Vein endothelial cell (primary cell): ENCODE data around the gene PLCH2. TPM values are rescaled to one million over a fixed set of nuclear protein-coding genes. Genes with fewer than 3 reads are reported as not detected.

Experiments
- total RNA-seq: library from RNA; depleted of rRNA; stranded (reverse); fragments of >200 nt; gene quantifications from 2 replicates; pipeline ENCODE4 v1.2.3, GENCODE V29; 2012

Gene PLCH2, protein sequence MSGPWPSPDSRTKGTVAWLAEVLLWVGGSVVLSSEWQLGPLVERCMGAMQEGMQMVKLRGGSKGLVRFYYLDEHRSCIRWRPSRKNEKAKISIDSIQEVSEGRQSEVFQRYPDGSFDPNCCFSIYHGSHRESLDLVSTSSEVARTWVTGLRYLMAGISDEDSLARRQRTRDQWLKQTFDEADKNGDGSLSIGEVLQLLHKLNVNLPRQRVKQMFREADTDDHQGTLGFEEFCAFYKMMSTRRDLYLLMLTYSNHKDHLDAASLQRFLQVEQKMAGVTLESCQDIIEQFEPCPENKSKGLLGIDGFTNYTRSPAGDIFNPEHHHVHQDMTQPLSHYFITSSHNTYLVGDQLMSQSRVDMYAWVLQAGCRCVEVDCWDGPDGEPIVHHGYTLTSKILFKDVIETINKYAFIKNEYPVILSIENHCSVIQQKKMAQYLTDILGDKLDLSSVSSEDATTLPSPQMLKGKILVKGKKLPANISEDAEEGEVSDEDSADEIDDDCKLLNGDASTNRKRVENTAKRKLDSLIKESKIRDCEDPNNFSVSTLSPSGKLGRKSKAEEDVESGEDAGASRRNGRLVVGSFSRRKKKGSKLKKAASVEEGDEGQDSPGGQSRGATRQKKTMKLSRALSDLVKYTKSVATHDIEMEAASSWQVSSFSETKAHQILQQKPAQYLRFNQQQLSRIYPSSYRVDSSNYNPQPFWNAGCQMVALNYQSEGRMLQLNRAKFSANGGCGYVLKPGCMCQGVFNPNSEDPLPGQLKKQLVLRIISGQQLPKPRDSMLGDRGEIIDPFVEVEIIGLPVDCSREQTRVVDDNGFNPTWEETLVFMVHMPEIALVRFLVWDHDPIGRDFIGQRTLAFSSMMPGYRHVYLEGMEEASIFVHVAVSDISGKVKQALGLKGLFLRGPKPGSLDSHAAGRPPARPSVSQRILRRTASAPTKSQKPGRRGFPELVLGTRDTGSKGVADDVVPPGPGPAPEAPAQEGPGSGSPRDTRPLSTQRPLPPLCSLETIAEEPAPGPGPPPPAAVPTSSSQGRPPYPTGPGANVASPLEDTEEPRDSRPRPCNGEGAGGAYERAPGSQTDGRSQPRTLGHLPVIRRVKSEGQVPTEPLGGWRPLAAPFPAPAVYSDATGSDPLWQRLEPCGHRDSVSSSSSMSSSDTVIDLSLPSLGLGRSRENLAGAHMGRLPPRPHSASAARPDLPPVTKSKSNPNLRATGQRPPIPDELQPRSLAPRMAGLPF (N-terminal part only)
- under 0.01 and 0.33 TPM in 2 replicates for total RNA-seq

DNA sequence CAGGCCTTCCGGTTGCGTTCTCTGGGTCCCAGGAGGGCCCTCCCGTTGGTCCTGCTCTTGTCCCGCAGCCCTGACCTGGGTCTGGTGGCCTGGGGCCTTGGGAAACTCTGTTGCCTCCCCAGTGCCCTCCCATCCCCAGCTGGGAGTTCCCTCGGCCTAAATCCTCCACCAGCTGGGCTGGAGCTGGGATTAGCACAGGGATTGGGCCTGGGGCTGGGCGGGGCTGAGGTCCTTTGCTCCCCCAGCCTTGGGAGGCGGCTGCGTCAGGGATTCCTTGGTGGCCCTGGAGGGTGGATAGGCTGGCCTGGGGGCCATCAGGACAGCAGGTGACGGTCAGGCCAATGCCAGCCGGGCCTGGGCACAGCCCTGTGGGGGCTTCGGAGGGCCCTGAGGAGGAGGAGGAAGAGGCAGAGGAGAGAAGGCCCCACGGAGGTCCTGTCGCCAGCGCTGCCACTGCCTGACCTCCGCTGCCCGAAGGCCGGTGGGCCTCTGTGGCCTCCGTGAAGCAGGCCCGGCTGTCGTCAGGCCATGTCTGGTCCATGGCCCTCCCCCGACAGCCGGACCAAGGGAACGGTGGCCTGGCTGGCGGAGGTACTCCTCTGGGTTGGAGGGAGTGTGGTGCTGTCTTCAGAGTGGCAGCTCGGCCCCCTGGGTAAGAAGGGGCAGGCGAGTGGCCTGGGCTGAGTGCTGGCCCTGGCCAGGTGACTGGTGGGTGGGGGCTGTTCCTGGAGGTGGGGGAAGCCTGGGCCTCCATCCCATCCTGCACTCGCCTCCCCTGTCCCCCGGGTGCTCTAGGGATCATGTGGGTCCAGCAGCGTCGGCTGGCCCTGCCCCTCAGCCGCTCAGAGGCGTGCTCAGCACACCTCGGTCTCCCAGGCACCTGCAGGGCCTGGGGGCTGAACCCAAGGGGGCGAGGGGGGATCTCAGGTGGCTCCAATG is at the start of gene PLCH2:
Gene PLCH2, plus strand, starts transcription at position 229 of the 939 bp plus-strand sequence. Its CDS starts 300 bp downstream, at position 529.

DNA sequence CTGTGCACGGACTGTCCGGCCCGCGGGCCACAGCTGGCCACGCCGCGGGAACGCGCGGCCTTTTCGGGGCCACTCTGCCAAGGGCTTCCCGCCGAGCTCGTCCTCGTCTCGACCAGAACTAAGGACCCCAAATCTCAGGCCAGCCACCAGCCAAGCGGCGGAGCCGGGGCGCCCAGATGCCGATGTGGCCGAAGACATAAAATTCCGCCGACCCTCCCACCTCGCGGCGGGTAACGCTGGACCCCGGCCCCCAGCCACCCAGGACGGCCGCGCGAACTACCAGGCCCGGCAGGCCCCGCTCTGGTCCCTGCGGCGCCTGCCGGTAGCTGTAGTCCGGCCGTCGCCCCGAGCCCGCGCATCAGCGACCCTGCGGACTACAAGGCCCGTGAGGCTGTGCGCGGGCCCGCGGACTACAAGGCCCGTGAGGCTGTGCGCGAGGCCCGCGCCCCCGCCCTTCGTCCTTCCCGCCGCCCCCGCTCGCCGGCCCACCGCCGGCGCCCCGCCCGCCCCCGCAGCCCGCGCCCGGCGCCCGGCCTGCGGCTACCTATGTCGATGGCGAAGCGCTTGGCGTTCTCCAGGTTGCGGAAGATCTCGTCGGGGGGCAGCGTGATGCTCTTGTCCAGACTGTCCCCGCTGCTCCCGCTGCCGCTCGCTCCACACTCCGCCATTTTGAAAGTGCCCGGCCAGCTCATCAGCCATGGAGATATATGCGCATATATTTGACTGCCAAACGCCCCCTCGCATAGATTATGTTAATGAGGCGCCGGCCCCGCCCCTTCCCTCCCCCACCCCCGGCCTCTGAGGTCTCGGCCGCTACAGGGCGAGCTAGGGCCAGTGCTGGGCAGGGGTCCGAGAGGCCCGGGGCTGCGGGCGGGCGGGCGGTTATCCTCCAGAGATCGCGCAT is 50.1 kb downstream of the PLCH2 start, which contains the start of gene PANK4:
Gene PANK4, minus strand, starts transcription at position 677 of the 904 bp plus-strand sequence. Its CDS starts 9 bp downstream, at position 668.

DNA sequence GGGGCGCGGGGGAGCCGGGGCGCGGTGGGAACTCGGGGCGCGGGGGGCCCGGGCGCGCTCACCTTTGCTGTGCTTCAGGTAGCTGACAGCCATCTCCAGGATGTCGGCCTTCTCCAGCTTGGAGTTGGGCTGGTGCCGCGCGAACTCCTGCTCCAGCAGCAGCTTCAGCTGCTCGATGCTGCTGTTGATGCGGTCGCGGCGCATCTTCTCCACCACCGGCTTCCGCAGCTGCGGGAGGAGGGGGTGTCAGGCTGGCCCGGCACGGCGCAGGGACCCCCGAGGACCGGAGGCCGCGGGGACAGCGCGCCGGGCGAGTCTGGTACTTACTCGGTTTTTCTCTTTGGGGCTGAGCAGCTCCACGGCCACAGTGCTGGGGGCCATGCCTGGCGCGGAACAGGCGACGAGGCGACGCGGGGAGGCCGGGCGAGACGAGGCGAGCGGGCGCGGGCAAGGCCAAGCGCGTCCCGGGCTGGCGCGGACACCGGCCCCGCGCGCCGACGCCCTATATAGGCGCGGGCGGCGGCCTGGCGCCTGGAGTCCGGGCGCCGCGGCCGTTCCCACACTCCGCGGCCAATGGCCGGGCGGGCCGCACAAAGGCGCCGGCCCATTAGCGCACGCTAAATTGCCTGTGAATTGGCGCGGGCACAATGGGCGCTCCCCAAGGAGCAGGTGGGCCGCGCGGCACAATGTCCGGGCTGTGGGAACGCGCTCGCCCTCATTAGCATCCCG is 53.9 kb downstream of the PLCH2 start, which contains the start of gene HES5:
Gene HES5, minus strand, starts transcription at position 480 of the 729 bp plus-strand sequence. Its CDS starts 99 bp downstream, at position 381.

Other genes with a start within 250 kb of the PLCH2 start
- 29.2 and 40.5 TPM in 2 replicates for gene SKI, start 248.0 kb upstream of the PLCH2 start, total RNA-seq
- gene MORN1, start 84.7 kb upstream of the PLCH2 start, total RNA-seq, result 5.8 and 8.2 TPM in 2 replicates
- 54.2 and 93.9 TPM in 2 replicates for gene RER1, start 84.4 kb upstream of the PLCH2 start, total RNA-seq
- 33.8 and 39.8 TPM in 2 replicates for gene PEX10, start 63.7 kb upstream of the PLCH2 start, total RNA-seq
- 30.3 and 35.6 TPM in 2 replicates for gene PANK4, start 50.3 kb downstream of the PLCH2 start, total RNA-seq
- gene HES5, start 54.0 kb downstream of the PLCH2 start, total RNA-seq, result under 0.01 TPM in 1 of 2 replicates, not detected in the other
- gene TNFRSF14, start 80.1 kb downstream of the PLCH2 start, total RNA-seq, result 35.2 and 55.2 TPM in 2 replicates
- gene PRXL2B, start 110.5 kb downstream of the PLCH2 start, total RNA-seq, result 50.0 and 50.6 TPM in 2 replicates
- 0.38 and 5.9 TPM in 2 replicates for gene MMEL1, start 156.7 kb downstream of the PLCH2 start, total RNA-seq